GM19025 (cell line): Measurements from ENCODE around the gene ANKRD60.

Experiments
- ATAC-seq: cut with Tn5 transposase; IDR thresholded peaks from one replicate; pipeline ENCODE4 v1.9.1; 2021; ENCODE audit warnings: mild to moderate bottlenecking, low read depth, moderate library complexity; ENCODE audit not compliant: unreplicated experiment

The ANKRD60 gene

DNA sequence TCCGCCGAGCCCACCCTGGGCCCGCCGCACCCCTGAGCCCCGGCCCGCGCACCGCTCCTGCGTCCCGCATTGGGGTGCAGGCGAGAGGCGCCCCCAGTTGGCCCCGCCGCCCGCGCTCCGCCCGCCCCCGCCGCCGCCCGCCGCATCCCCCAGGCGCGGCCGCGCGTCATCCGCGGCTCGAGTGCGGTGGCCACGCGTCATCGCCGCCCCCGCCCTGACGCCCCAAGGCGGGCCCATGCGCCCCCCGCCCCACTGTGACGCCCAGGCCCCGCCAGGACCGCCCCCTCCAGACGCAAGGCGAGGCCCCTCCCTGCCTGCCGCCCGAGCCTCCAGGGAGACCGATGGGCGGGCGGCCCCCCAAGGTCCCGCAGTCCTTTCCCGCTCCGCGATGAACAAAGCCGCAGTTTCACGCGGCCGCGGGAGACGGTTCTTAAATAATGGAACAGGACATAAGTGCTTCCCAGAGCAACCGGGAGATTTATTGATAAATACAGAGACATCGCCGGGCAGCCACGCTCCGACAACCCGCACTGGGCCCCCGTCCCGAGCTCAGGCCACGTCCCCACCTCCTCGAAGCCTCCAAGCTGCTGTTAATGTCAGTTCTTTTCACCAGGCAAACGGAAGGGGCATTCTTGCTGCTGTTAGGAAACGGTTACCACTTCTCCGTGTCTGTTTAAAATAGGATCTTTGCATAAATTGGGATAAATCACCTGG is at the start of gene ANKRD60:
ANKRD60 (minus strand) TSS at position 170 of the 714 bp plus-strand sequence; CDS start at position 170, 0 bp downstream.
- no peak for ATAC-seq

DNA sequence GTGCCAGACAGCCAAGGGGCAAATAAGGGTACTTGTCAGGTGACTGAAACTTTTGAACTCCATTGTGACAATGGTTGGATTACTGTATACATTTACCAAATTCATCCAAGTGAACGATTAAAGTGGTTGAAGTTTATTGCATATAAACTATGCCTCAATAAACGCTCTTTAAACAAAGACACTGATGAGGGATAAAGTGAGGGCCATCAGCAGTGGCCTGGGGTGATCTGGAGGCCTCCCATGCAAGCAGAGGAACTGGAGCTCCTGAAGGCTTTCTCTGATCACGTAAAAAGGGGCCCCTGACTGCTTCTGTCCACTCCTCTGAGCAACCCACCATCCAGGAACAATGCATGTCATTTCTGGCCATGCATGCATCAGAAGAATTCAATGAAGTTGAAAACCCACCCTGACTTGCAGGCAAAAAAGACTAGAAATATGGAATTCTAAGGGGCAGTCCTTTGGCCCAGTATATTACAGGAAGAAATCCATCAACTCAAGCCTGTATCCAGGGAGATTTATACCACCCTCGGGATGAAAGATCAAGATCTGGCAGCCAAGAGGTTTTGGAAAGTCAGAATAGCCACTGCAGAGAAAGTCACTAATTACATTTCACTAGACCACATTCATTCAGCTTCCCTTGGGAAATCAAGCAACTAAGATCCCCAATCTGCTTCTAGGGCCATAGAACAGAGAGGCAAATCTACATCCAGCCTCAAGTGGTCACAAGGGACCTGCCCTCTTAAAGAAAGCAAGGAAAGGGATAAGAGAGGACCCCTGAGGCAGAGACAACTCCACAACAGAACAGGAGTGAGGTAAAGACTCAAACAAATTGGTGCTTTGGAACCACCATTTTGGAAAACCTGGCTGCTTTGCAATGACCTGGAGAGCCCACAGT is 49.4 kb upstream of the ANKRD60 start:
- no peak for ATAC-seq

DNA sequence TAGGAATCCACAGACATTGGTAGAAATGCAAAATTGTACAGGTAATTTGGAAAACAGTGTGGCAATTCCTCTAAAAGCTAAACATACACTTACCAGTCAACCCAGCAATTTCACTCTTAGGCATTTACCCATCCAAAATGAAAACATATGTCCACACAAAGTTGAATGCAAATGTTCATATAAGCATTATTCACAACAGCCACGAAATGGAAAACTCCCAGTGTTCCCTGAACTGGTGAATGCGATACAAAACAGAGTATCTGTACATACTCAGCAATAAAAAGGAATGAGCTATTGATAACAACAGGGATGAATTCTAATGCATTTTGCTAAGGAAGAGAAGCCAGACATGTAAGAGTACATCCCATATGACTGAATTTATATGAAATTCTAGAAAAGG is 48.7 kb upstream of the ANKRD60 start:
- no peak for ATAC-seq

DNA sequence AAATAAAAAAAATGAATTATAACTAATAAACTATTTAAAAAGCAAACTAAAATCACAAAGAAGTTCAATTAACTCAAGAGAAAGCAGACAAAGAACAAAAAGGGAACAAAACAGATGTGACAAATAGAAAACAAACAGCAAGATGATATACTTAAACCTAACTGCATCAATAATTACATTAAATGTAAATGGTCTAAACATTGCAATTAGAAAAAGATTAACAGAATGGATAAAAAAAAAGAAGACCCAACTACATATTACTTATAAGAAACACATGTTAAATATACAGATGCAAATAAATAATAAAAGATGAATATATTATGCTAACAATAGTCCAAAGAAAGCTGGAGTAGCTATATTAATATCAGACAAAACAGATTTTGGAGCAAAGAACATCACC is 45.9 kb upstream of the ANKRD60 start:
- ATAC-seq = no peak

DNA sequence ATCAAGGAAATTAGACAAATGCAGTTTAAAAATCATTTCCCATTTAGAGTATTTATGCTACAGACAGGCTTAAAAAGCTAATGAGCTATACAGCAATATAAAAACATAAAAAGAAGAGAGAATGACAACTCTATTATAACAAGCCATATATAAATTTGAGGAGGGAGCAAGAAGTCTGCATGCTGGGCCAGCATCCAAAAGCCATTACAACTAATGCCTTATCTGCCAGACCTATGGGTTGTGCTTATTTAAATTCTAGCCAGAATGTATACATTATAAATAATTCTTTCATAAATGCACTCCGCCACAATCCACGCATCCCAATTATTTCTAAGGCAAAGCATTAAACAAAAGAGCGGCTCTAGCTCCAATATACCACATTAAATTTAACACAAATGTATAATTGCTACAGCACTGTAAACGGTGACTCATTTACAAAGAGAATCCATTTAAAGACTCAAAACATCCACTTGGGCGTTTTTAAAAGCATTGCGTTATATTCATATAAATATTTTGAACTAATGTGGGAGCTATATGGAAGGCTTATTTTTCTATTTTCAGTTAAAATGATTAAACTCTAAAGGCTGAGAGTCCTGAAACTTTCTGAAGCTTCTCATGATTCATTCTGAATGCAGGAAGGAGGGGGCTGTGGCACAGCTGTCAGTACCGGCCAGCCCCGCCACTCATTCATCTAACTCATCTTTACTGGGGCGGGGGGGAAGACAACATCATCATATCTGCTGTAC is 43.3 kb upstream of the ANKRD60 start:
- ATAC-seq = no peak

DNA sequence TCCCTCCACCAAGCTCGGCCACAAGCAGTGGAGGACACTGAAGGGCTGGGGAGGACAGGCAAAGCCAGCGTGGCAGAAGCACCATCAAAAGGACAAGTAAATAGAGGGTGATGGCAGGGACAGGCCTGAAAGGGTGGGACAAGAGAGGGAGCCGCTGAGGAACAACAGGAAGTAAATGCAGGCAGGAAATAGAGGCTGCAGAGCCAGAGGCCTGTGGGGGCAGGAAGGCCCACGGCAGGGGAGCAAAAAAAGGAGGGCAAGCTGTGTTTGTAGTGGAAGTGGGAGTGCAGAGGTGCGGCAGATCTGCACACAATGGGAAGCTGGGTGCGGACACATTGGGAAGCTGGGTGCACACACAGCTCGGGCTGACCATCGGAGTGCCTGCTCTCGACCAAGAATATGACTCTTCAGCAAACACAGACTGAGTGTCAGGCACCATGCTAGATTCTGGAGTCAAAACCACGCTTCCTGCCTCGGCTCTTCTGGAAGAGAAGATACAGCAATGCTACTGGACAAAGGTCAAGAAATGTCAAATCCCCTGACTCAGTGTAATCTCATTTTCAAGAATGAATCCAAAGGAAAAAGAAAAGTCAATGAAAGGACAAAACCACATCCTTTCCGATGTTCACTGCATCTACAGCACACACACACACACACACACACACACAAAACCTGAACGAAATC is 40.6 kb upstream of the ANKRD60 start:
- no peak for ATAC-seq

GRCh38 chr20:58268421-58268821 is 40.0 kb upstream of the ANKRD60 start:
- no peak for ATAC-seq

- no peak for ATAC-seq
Observed at GRCh38 chr20:58267389-58268215, 39.1 kb upstream of the ANKRD60 start.

- ATAC-seq = no peak
Observed at GRCh38 chr20:58264271-58264670, 35.8 kb upstream of the ANKRD60 start.

GRCh38 chr20:58261660-58262059 is 33.2 kb upstream of the ANKRD60 start:
- no peak for ATAC-seq

GRCh38 chr20:58260006-58260405 is 31.6 kb upstream of the ANKRD60 start:
- ATAC-seq = no peak

DNA sequence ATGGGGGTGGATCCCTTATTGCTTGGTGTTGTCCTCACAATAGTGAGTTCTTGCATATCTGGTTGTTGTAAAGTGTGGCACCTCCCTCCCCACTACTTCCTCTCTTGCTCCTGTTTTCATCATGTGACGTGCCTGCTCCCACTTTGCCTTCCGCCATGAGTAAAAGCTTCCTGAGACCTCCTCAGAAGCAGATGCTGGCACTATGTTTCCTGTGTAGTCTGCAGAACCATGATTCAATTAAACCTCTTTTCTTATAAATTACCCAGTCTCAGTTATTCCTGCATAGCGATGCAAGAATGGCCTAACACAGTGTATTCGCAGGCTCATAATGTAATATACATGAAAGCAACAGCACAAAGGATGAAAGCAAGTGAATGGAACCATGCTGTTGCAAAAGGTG is 28.4 kb upstream of the ANKRD60 start:
- ATAC-seq = no peak

DNA sequence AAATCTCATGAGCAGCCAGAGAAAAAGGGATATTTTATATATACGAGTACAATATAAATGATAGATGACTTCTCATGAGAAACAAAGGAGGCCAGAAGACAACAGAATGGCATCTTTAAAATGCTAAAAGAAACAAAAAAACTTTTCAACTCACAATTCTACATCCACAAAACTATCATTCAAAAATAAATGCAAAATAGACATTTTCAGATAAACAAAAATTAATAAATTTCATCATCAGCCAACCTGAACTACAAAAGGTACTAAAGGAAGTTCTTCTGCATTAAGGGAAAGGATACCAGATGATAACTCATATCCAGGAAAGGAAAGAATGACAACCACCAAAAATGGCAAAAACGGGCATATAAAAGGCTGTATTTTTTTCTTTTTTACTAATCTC is 27.9 kb upstream of the ANKRD60 start:
- no peak for ATAC-seq

DNA sequence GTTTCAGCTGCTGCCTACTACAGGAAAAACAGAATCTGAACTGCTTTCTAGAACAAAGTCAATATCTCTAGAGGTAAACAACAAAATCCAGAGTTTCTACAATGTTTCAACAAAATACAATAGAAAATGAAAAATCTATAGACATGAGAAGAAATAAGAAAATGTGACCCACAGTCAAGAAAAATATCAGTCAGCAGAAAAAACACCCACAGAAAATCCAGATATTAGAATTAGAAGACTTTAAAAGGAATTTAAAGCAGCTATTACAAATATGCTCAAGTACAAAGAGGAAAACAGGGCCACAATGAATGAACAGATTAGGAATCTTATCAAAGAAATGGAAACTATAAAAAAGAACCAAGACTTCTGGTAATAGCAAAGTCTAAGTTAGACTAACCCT is 26.4 kb upstream of the ANKRD60 start:
- no peak for ATAC-seq

DNA sequence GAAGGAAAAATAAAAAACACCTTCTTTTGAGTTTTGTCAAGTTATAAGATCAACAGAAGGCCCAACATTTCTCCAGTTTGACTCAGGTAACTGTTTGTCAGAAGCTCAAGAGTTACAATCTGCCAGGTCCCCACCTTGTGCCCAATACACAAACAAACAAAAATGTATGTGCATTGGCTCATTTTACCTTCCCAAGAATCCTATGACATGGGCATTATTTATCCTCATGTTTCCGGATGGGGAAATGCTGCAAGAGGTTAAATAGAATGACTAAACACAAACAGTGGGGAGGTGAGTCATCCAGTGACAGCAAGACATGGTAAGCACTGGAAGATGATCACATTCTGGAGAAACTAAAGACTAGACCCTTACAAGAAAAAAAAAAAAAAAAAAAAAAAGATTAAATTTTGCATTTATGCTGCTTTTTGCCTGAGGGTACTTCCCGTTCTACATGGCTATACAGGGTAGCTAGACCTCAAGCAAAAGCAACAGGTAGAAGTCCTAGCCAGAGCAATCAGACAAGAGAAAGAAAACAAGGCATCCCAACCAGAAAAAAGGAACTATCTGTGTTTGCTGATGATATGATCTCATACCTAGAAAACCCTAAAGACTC is 23.6 kb upstream of the ANKRD60 start:
- ATAC-seq = no peak

DNA sequence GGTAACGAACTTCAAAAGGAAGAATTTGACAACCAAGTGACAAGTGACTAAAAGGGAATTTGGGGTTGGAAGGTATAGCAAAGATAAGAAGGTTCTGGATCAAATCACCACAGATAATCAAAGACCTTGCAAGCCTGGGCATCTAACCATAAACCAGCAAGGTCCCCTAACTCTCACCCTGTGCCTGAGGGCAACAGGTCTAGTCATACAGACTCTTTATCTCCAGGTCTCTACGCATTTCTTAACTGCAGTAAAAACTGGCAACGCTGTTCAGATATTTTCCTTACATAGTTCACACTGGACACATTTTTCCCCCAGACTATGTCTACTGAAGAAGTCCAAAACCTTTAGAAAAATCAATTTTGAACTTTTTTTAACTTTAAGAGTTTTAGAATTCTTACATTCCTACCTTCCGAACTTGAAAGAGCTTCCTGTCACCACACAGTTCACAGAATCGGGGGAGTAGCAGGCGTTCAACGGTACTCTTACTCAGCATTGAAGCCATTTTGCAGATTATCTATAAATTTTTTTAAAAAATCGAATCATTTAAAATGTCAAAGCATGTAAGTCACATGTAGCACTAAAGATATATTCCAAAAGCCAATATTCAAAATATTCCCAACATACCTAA is 23.0 kb upstream of the ANKRD60 start:
- ATAC-seq = no peak

GRCh38 chr20:58246346-58246745 is 17.9 kb upstream of the ANKRD60 start:
- ATAC-seq = no peak

GRCh38 chr20:58245931-58246330 is 17.5 kb upstream of the ANKRD60 start:
- ATAC-seq = no peak
